Esophagus muscularis mucosa (tissue), 4 donors: ENCODE data around the gene MYO1A. TPM values are rescaled to one million over a fixed set of nuclear protein-coding genes. Genes with fewer than 3 reads are reported as not detected.

ENCODE experiments used
- DNase-seq: peaks from one replicate; pipeline ENCODE4 v3.0.0-alpha.2; 2017; ENCODE audit errors: extremely low spot score
- H3K27ac ChIP-seq, 4 donors: fragments of 200-600 bp; sonication (generic); replicated peaks in 1 of 4; 1 replicate in 3 of 4; 2 replicates in 1 of 4; pipeline ENCODE4 v1.5.1; 2016 to 2019; ENCODE audit warnings: mild to moderate bottlenecking in 1 of 4
- H3K27me3 ChIP-seq, 4 donors: fragments of 200-600 bp; sonication (generic); one replicate each; pipeline versions ENCODE4 v1.5.1 to v1.6.0; 2016 to 2019
- H3K36me3 ChIP-seq, 4 donors: fragments of 200-600 bp; sonication (generic); one replicate each; pipeline ENCODE4 v1.5.1; 2016 to 2019
- H3K4me1 ChIP-seq, 4 donors: fragments of 200-600 bp; sonication (generic); one replicate each; pipeline ENCODE4 v1.5.1; 2016 to 2019
- H3K4me3 ChIP-seq, 4 donors: fragments of 200-600 bp; sonication (generic); 1 replicate in 2 of 4; 2 replicates in 2 of 4; pipeline ENCODE4 v1.5.1; 2016 to 2019; ENCODE audit warnings: mild to moderate bottlenecking in 4 of 4, moderate library complexity in 1 of 4
- H3K9me3 ChIP-seq, 4 donors: fragments of 200-600 bp; sonication (generic); 1 replicate in 3 of 4; 2 replicates in 1 of 4; pipeline ENCODE4 v1.5.1; 2016 to 2019
- CTCF ChIP-seq, 3 experiments: fragments of 200-600 bp in 2 of 3; fragments of 450-650 bp in 1 of 3; sonication (generic) in 2 of 3; IDR thresholded peaks; one replicate each; pipeline ENCODE4 v1.5.1; 2017 to 2019; ENCODE audit warnings: antibody characterized with exemption in 3 of 3, mild to moderate bottlenecking in 2 of 3, moderate library complexity in 1 of 3
- EP300 ChIP-seq: sonication (generic); formaldehyde crosslinking; IDR thresholded peaks from one replicate; pipeline ENCODE4 v1.6.1; 2017; ENCODE audit warnings: antibody characterized with exemption
- POLR2A ChIP-seq: fragments of 450-650 bp; IDR thresholded peaks from one replicate; pipeline ENCODE4 v1.6.1; 2017; ENCODE audit warnings: antibody characterized with exemption, moderate library complexity, mild to moderate bottlenecking, low read depth
- POLR2AphosphoS5 ChIP-seq, 2 donors: sonication (generic); formaldehyde crosslinking; IDR thresholded peaks; one replicate each; pipeline ENCODE4 v1.6.1; 2017; ENCODE audit warnings: antibody characterized with exemption in 2 of 2
- WGBS: methylation state at CpG from one replicate; pipeline ENCODE4 v1.1.5; 2018; 5-methylcytosine and 5-hydroxymethylcytosine counted together
- intact Hi-C: fragments of 100-400 bp; cut with DNase I; formaldehyde crosslinking; loops from one replicate; pipeline ENCODE4 v1.15.1; 2023
- total RNA-seq, 4 donors: library from RNA; depleted of rRNA; stranded (reverse); fragments of >200 nt; gene quantifications; one replicate each; pipeline versions ENCODE4 v1.1.0 to v1.2.1, GENCODE V29; 2016

MYO1A gene
- total RNA-seq, 4 donors from 2014 or later, result 0.06 to 1.1 (median 0.83) TPM

- no peaks in the 10 kb centered on the region for H3K4me1 ChIP-seq
- TF ChIP-seq CTCF (IDR thresholded peaks at IDR 0.05), result no peak
- intact Hi-C loops, result no loop called here
- H3K4me3 ChIP-seq, result no peak overlapping the region
- H3K27me3 ChIP-seq, result no peaks in the 10 kb centered on the region
- no peak for DNase-seq
- no peak overlapping the region for H3K27ac ChIP-seq
- 80% methylated on average over 4 of the region's 4 CpGs for WGBS
- no peaks in the 10 kb centered on the region for H3K36me3 ChIP-seq
- no peaks in the 10 kb centered on the region for H3K9me3 ChIP-seq
Measured at GRCh38 chr12:57049119-57049446, 846 bp downstream of the MYO1A start.

GRCh38 chr12:57048423-57049118, 1.4 kb downstream of the MYO1A start:
- intact Hi-C loops, result no loop called here
- Histone ChIP-seq H3K27ac (no peak overlapping the region), H3K4me3 (no peak overlapping the region), H3K9me3 (no peaks in the 10 kb centered on the region), H3K4me1 (no peaks in the 10 kb centered on the region), H3K36me3 (no peaks in the 10 kb centered on the region), H3K27me3 (no peaks in the 10 kb centered on the region)
- no peak for DNase-seq
- TF ChIP-seq CTCF (IDR thresholded peaks at IDR 0.05) (no peak), EP300 (no peak), POLR2A (no peak)
- 93% methylated on average over 1 of the region's 1 CpG for WGBS

- Histone ChIP-seq H3K36me3 (no peaks in the 10 kb centered on the region), H3K4me3 (no peak overlapping the region), H3K4me1 (no peaks in the 10 kb centered on the region), H3K27ac (no peak overlapping the region), H3K27me3 (no peaks in the 10 kb centered on the region), H3K9me3 (no peaks in the 10 kb centered on the region)
- DNase-seq, result no peak
- 100% methylated on average over 1 of the region's 1 CpG for WGBS
- intact Hi-C loops, result no loop called here
- no peak for TF ChIP-seq EP300
- no peak for TF ChIP-seq CTCF (IDR thresholded peaks at IDR 0.05)
- no peak for TF ChIP-seq POLR2AphosphoS5 (IDR thresholded peaks at IDR 0.05)
- no peak for TF ChIP-seq POLR2A
Measured at GRCh38 chr12:57047981-57048380, 1.9 kb downstream of the MYO1A start.

GRCh38 chr12:57046947-57047890, 2.7 kb downstream of the MYO1A start:
- no peak overlapping the region for H3K27ac ChIP-seq
- intact Hi-C loops, result no loop called here
- TF ChIP-seq POLR2A, result no peak
- TF ChIP-seq CTCF (IDR thresholded peaks at IDR 0.05), result no peak
- no peak for TF ChIP-seq EP300
- TF ChIP-seq POLR2AphosphoS5 (IDR thresholded peaks at IDR 0.05), result no peak
- no peaks in the 10 kb centered on the region for H3K9me3 ChIP-seq
- H3K4me3 ChIP-seq, result no peak overlapping the region
- WGBS, result 73% methylated on average over 10 of the region's 10 CpGs
- no peaks in the 10 kb centered on the region for H3K27me3 ChIP-seq
- no peaks in the 10 kb centered on the region for H3K36me3 ChIP-seq
- no peaks in the 10 kb centered on the region for H3K4me1 ChIP-seq
- DNase-seq, result no peak
